CD4-positive, alpha-beta T cell treated with Interferon gamma for 1 hour (primary cell): Measurements from ENCODE around the gene DDX56.

Experiments
- DNase-seq: peaks from one replicate; pipeline ENCODE4 v3.0.0-alpha.2; 2020

Gene DDX56

DNA sequence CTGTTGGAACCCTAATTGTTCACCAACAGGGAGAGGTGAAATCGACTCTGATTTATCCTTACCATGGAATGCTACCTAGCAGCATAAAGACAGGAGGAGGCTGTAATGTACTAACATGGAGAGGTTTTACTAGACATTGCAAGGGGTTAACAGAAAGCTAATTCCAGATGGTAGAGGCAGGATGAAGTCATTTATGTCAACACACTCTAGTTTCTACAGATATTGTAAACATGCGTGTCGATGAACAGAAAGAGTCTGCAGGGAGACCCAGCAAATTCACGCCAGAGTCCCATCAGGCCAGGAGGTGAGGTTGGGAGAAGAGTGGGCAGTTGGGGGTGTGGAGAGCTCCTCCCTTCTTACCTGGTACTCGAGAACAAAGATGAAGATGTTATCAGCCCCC, 39.6 kb downstream of the DDX56 start:
- DNase-seq = no peak

DNA sequence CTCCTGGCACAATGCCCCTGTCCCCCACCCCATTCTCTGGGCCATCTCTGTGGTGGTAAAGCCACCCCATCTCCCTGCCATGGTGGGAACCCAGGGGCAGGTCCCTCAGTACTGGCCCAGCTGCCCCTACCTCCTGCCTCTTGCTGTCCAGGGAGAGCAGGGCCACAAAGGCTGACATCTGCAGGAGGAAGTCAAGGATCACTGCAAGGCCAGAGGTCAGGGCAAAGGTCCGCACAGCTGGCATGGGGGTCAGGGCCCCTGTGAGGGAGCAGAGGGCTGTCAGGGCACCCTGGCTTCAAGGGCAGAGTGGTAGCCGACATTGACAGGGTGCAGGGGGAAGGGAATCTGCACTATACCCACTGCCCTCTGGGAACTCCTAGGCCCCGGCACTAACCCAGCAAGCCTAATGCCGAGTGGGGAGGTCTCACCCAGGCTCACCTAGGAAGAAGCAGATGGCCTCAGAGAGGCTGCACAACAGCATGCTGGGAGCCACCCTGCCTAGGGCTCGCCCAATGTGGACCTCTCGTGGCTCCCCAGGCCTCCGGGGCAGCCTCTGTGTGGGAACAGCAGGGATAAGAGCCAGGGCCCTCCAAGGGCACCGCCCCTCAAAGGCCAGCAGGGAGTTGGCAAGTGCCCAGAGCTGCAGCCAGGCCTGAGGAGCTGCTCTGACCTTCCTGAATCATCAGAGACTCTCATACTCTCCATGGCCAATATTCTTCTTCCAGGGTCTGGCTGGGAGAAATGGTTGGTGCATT, 40.2 kb downstream of the DDX56 start:
- DNase-seq = no peak

DNA sequence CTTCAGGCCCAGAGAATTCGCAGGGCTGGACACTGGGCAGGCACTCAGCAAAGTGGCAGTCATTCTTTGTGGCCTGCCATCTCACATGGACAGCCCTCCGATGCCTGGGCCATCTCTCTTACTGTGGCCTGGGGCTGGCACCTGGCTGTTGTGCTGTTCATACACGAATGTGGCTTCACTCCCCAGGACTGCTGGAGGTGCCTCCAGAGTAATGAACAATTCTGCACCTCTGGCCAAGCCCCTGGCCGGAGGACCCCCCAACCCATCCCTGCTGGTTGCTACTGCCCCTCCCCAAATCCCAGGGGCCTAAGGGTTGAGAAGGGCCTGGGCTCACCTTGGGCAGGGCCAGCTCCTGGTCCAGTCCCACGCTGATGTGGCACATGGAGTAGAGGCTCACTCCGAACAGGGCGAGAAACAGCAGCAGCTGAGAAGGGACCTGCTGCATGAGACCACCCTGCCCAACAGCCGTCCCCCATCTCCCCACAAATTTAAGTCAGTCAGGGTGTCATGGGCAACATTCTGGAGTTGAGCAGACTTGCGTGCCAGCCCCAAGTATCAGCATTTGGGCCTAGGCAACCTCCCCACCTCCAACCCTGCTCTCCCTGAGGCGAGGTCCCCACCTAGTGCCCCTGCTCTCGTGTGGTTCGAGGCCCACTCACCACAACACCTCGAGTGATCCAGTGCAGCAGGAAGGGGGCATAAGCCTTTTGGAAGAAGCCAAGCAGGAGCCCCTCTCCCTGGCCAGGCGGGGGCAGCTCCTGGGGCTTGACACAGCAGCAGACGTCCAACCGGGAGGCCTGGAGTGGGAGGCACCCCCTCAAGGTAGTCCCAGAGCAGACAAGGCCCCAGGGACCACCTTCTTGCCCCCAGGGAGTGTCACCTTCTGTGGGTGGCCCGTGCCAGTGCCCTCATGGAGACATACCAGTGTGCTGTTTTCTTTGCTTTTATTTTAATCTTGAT, 42.0 kb downstream of the DDX56 start:
- DNase-seq = no peak

DNA sequence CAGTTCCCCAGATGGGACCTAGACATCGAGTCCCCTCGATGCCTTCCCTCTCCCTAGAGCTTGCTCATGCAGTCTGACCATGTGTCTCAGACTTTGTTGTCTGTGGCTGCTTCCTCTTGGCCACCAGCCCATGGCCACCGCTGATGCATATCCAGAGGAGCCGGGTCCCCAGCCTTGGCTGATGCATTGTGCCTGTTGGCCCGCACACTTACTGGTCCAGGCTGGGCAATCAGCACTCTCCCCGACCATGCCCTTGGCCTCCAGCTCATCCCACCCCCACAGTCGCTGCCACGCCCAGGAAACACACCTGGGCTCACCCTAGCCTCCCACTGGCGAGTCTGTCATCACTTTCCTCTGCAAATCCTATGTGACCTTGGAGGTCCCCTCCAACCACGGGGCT, 42.7 kb downstream of the DDX56 start:
- DNase-seq = no peak

DNA sequence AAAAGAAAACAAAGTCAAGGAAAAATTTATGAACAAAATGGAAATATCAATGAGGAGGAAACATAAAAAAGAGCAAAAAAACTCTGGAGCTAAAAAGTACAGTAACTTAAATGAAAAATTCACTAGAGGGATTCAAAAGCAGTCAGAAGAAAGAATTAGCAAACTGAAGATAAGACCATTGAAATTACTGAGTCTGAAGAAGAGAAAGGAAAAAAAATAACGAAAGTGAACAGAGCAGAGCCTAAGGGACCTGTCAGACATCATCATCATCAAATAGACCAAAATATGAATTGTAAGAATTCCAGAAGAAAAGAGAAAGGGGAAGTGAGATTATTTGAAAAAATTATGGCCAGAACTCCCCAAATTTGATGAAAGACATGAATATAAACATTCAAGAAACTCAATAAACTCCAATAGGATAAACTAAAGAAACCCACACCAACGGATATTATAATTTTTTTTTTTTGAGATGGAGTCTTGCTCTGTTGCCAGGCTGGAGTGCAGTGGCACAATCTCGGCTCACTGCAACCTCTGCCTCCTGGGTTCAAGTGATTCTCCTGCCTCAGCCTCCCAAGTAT, 48.8 kb downstream of the DDX56 start:
- DNase-seq = no peak

DNA sequence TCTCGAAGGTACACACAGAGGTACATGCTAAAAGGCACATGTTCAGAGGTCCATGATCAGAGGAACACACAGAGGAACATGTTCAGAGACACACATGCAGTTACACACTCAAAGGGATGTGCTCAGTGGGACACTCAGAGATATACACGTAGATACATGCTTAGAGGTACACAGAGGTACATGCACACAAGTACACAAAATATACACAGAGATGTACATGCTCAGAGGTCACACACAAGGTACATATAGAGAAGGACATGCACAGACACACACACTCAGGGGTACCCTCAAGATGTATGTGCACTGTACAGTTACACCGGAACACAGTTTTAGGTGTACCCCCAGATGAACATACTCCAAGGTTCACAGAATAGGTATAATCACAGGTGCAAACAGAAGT, 51.4 kb downstream of the DDX56 start:
- DNase-seq = no peak

DNA sequence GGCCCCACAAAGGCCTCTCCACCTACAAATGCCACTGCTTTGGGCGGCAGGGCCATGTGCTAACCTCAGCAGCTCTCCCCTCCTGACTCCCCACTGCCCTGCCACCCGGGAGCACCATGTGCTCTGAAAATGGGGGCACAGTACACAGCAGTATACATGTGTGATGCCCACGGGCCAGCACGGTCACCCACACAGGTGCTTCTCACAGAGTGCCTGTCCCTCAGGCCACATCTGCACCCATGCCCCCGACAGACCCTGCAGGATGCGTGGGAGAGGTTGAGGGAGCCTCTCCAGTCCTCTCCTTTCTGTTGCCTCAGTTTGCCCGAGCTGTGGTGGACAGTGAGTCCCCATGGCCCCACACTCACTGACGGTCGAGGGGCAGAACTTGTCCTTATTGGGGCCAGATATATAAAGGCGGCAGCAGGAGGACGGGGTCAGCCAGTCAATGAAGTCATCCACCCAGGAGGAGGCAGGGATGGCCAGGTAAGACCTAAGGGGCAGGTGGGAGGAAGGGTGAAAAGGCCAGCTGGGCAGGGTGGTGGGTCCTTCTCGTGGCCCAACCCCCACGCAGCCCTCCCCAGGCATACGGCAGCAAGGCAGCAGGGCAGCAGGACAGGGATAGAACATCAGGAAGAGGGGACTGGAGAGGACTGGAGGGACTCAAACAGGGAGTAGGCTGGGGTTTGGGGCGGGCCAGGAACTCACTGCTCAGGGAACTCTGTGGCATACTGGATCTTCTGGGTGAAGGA, 52.2 kb downstream of the DDX56 start:
- no peak for DNase-seq

DNA sequence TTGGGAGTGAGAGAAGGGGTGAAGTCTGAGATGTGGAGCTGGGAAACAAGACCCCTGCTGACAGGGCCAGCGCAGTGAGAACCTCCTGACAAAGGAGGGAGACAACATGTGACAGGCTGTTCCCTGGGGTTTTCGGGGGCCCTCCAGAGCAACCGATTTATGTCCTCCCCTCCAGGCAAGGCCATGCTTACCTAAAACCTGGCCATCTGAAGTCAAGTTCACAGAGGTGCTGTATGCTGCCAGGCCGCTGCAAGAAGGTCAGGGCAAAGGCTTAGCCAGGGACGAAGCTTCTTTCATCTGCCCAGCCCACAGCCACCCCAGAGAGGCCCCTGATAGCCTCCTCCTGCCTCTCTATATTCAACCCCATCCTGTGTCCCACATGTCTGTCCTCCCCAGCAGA, 53.1 kb downstream of the DDX56 start:
- DNase-seq = no peak

DNA sequence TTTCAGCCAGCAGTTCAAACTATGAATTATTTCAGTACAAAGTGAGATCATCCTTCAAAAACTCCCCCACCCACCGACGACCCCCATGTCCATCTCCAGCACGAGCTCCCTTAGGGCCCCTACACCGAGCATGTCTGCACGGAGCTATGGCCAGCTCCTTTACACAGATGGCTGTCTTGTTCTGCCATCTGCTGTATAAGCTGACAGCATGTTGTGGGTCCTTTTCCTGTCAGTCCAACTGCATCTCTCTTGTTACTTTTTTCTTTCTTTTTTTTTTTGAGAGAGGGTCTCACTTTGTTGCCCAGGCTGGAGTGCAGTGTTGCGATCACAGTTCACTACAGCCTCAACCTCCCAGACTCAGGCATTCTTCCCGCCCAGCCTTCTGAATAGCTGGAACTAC, 54.2 kb downstream of the DDX56 start:
- no peak for DNase-seq

DNA sequence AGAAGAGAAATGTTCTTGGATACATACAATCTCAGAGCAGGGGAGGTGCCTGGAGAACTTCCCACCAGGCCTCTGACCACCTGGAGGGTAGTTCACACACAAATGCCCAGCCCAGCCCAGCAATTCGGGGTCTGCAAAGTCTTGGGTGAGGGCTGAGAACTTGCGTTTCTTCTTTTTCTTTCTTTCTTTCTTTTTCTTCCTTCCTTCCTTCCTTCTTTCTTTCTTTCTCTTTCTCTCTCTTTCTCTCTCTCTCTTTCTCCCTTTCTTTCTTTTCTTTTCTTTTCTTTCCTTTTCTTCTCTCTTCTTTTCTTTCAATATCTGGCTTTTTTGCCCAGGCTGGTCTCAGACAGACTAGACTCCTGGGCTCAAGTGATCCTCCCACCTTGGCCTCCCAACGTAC, 54.9 kb downstream of the DDX56 start:
- DNase-seq = no peak

DNA sequence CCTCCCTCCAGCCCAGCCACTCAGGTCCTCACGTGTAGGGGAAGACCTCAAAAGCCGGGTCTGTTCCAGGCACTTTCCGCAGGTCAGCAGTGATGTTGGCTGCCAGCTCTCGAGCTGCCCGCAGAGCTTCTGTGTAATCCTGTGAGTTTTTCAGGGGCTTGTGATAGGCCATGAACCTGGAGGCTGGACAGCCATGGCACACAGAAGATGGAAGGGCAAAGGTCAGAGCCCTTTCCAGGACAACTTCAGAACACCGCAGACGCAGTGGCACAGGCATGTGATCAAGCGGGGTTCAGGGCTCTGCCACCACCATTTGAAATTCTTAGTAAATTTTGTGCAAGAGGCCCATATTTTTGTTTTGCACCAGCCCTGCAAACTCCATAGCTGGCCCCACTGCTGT, 56.5 kb downstream of the DDX56 start:
- no peak for DNase-seq
